Measurements from ENCODE around the gene LRRC17. TPM values are rescaled to one million over a fixed set of nuclear protein-coding genes. Genes with fewer than 3 reads are reported as not detected.

Gene LRRC17
- total and polyA plus RNA-seq, 9 of the 15 experiments (the other 6 are each of a cell fraction or from before 2014, with no cell fraction given): 0.03 to 0.18 (median 0.12) TPM; not detected in 5

- TF ChIP-seq CREB1 (IDR thresholded peaks at IDR 0.05) (no peak), CREB1 (CRISPR knock-in tag; IDR thresholded peaks at IDR 0.05) (no peak), SIN3A (IDR thresholded peaks at IDR 0.05; ENCODE audit: borderline replicate concordance in 2 of 2, control insufficient read depth in 1 of 2, low read depth in 2 of 2, low read length in 2 of 2) (no peak), ELK3 (CRISPR knock-in tag; IDR thresholded peaks at IDR 0.05) (no peak), GABPB1 (CRISPR knock-in tag; IDR thresholded peaks at IDR 0.05) (no peak), FOXK2 (conservative IDR thresholded peaks at IDR 0.05 in 1 of 2, IDR thresholded peaks at IDR 0.05 in 1 of 2; ENCODE audit: low read depth in 2 of 2) (peak; percentile 59; a peak in 2 of 4 replicates), PCBP1 (IDR thresholded peaks at IDR 0.05; ENCODE audit: low read depth, low read length, poor library complexity, severe bottlenecking) (no peak), TCF3 (CRISPR knock-in tag; IDR thresholded peaks at IDR 0.05) (peak; percentile 50), NCOA6 (IDR thresholded peaks at IDR 0.05) (no peak), HDAC2 (IDR thresholded peaks at IDR 0.05) (no peak), OTX1 (CRISPR knock-in tag; IDR thresholded peaks at IDR 0.05) (no peak), RBFOX2 (IDR thresholded peaks at IDR 0.05; ENCODE audit: low read depth, low read length) (0 out of 2 replicates have a peak, but pooled peaks have one; percentile 28)
Observed at GRCh38 chr7:102981451-102981850, 68.7 kb downstream of the LRRC17 start (continued).
